G401 (cell line): ENCODE data around the gene ADCY1. TPM values are rescaled to one million over a fixed set of nuclear protein-coding genes. Genes with fewer than 3 reads are reported as not detected.

Experiments used
- DNase-seq: peaks from one replicate; pipeline ENCODE4 v3.0.0-alpha.2; 2015; ENCODE audit warnings: low spot score
- in situ Hi-C: cut with HindIII; loops from 2 replicates; pipeline ENCODE4 v1.10.0; 2016; ENCODE audit warnings: low sequenced_read_pairs, mixed read lengths
- total RNA-seq: library from RNA; depleted of rRNA; stranded (reverse); fragments of >200 nt; shearing (Covaris generic); gene quantifications from 2 replicates; pipeline ENCODE4 v1.2.3, GENCODE V29; 2014

Gene ADCY1
- total RNA-seq, 1 experiment from 2014 or later: 0.14 TPM

GRCh38 chr7:45590679-45591057 is 16.5 kb downstream of the ADCY1 start:
- in situ Hi-C loops: no loop called here
- no peak for DNase-seq

GRCh38 chr7:45591101-45591906 is 17.1 kb downstream of the ADCY1 start:
- in situ Hi-C loops: no loop called here

GRCh38 chr7:45592230-45592991 is 18.2 kb downstream of the ADCY1 start:
- no peak for DNase-seq

More at GRCh38 chr7:45591101-45591906, 17.1 kb downstream of the ADCY1 start:
- DNase-seq: no peak

GRCh38 chr7:45593121-45593541 is 19.0 kb downstream of the ADCY1 start:
- DNase-seq: no peak
- in situ Hi-C loops: no loop called here

More at GRCh38 chr7:45592230-45592991, 18.2 kb downstream of the ADCY1 start:
- in situ Hi-C loops: no loop called here

- no peak for DNase-seq
- in situ Hi-C loops: no loop called here
These were observed 19.7 kb downstream of the ADCY1 start for GRCh38 chr7:45593877-45594276.

- DNase-seq: no peak
- in situ Hi-C loops: no loop called here
These were observed 20.8 kb downstream of the ADCY1 start for GRCh38 chr7:45594745-45595535.

- in situ Hi-C loops: no loop called here
- DNase-seq: no peak
These were observed 21.9 kb downstream of the ADCY1 start for GRCh38 chr7:45595809-45596664.

GRCh38 chr7:45596665-45597095 is 22.5 kb downstream of the ADCY1 start:
- DNase-seq: no peak
- in situ Hi-C loops: no loop called here

GRCh38 chr7:45597286-45597984 is 23.3 kb downstream of the ADCY1 start:
- in situ Hi-C loops: no loop called here
- DNase-seq: no peak

- DNase-seq: no peak
- in situ Hi-C loops: no loop called here
These were observed 24.8 kb downstream of the ADCY1 start for GRCh38 chr7:45598886-45599520.

GRCh38 chr7:45599851-45600706 is 25.9 kb downstream of the ADCY1 start:
- no peak for DNase-seq
- in situ Hi-C loops: no loop called here

GRCh38 chr7:45601094-45601493 is 26.9 kb downstream of the ADCY1 start:
- peak; percentile 52 for DNase-seq
- in situ Hi-C loops: no loop called here

- DNase-seq: no peak
- in situ Hi-C loops: no loop called here
These were observed 27.8 kb downstream of the ADCY1 start for GRCh38 chr7:45601816-45602540.

GRCh38 chr7:45606050-45606449 is 31.9 kb downstream of the ADCY1 start:
- in situ Hi-C loops: no loop called here
- no peak for DNase-seq

GRCh38 chr7:45606931-45607330 is 32.8 kb downstream of the ADCY1 start:
- DNase-seq: no peak
- in situ Hi-C loops: no loop called here

- DNase-seq: no peak
- in situ Hi-C loops: no loop called here
These were observed 35.0 kb downstream of the ADCY1 start for GRCh38 chr7:45609180-45609579.
